Suppressor macrophage treated with lipopolysaccharide for 4 hours (primary cell): ENCODE data around the gene NRIP2.
"Not testable (repeated sequence)": the region's sequence is repeated elsewhere in the genome, so short reads cannot be mapped to it uniquely, and the experiment has no call there.

Source experiments
- DNase-seq: peaks from one replicate; pipeline ENCODE4 v3.0.0-alpha.2; 2020

The NRIP2 gene, protein sequence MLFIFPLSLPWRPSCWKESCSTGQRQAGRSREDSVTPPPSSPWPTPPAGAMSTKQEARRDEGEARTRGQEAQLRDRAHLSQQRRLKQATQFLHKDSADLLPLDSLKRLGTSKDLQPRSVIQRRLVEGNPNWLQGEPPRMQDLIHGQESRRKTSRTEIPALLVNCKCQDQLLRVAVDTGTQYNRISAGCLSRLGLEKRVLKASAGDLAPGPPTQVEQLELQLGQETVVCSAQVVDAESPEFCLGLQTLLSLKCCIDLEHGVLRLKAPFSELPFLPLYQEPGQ

DNA sequence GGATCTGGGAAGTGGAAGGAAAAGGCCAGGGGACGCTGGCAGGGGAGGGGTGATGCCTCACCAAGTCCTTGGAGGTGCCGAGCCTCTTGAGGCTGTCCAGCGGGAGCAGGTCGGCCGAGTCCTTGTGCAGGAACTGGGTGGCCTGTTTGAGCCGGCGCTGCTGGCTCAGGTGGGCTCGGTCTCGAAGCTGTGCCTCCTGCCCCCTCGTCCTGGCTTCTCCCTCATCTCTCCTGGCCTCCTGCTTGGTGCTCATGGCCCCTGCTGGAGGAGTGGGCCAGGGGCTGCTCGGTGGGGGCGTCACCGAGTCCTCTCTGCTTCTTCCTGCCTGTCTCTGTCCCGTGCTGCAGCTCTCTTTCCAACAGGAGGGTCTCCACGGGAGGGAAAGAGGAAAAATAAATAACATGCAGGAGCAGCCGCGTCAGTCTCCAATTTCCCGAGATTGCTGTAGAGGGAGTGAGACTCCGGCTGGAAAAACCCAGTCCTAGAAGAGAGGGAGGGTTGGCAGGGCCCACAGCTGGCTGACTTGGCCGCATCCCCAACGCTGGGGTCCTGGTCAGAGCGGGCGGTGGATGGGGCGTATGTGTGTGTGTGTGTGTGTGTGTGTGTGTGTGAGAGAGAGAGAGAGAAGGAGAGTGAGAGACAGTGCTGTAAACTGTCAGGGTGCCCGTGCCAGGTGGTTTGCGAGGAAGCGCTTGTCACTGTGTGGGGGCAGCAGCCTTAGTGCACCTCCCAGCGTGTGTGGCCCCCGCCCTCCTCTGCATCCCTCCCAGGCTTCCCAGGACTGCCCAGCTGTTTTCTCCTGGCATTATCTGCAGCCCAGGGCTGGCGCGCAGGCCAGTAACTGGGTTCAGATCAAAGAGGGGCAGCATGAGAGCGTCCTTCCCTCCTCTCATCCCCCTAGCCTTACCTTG is at the start of gene NRIP2:
Gene NRIP2 (minus strand): TSS at position 455 of the 911 bp plus-strand sequence. CDS start 52 bp downstream, at position 403.
- no peak for DNase-seq

DNA sequence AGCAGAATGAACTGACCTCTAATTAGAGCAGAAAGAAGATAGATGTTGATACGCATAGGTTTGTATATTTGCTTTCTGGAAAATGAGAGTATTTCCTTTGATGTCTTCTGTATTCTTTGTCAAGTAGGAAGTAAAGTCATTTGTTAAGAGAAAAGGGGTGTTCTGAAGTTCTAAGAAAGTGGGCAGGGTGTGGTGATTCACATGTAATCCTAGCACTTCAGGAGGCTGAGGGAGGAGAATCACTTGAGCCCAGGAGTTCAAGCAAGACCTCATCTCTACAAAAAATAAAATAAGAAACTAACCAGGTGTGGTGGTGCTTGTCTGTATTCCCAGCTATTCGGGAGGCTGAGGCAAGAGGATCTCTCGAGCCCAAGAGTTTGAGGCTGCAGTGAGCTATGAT is 45.0 kb upstream of the NRIP2 start:
- DNase-seq, result no peak

DNA sequence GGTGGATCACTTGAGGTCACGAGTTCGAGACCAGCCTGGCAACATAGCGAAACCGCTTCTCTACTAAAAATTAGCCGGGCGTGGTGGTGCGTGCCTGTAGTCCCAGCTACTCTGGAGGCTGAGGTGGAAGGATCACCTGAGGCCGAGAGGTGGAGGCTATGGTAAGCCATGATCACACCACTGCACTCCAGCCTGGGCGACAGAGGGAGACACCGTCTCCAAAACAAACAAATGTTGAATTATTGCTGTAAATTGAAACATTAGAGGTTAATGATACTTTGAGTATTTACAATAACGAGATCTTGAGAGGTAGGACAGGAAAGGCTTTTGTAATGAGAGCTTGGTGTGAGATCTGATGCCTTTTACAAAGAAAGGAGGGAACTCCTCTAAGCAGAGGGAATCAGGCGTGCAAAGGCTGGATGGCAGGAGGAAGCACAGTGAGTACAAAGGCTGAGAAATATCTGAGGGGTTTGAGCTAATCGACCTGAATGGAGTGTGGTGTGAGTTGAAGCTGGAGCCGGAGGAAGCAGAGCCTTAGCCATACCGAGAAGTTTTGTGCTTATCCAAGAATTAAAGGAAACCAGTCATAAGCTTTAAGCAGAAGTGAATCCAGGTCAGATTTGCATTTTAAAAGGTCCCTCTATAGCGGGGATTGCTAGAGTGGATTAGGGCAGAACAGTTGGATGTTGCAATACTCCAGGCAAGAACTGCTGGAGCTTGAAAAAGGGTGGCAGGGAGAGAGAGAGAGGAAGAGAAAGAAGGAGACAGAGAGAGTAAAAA is 43.3 kb upstream of the NRIP2 start:
- peak; percentile 92 for DNase-seq

DNA sequence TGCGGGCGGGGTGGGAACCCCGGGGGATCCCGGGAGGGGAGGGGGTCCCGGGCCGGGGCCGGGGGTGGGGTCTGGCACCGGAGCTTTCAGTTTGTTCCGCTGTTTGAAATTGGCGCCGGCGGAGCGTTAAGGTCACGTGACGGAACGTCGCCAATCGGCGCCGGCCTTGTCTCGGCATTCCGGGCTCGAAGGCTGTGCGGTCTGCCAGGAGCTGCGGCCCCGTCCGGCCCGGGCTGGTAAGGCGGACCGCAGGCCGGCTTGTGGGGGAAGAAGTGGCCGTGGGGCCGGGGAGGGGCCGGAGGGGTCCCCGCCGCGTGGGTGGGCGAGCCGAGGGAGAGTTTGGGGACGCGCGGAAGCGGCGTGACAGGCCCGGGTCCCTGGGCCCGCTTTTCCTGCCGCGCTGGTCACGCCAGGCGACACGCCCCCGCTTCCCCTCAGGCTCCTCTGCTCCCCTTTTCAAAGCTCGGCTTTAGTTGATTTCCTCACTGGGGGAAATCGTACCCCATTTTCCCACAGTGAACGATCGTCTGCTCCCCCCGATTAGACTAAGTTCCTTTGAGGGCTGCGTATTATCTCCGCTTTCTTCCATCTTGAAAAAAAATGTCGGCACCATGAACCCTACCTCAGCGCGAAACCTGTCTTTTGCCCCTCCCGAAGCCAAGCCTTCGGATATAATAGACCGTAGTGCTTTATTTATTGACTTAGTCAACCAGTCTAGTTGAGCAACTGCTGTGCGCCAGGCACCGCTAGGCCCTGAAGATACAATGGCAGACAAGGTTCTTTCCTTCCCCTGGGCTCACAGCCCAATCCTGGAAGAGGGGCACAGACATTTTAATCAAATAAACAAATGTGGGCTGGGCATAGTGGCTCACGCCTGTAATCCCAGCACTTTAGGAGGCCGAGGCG is 42.5 kb upstream of the NRIP2 start, which contains the start of the genes FOXM1 and RHNO1:
Gene FOXM1 (minus strand): TSS at position 128 of the 906 bp plus-strand sequence. CDS start 2,696 bp downstream, outside the sequence.
Gene RHNO1 (plus strand): TSS at position 177 of the 906 bp plus-strand sequence. CDS start 8,144 bp downstream, outside the sequence.
- DNase-seq, result peak; percentile 93

DNA sequence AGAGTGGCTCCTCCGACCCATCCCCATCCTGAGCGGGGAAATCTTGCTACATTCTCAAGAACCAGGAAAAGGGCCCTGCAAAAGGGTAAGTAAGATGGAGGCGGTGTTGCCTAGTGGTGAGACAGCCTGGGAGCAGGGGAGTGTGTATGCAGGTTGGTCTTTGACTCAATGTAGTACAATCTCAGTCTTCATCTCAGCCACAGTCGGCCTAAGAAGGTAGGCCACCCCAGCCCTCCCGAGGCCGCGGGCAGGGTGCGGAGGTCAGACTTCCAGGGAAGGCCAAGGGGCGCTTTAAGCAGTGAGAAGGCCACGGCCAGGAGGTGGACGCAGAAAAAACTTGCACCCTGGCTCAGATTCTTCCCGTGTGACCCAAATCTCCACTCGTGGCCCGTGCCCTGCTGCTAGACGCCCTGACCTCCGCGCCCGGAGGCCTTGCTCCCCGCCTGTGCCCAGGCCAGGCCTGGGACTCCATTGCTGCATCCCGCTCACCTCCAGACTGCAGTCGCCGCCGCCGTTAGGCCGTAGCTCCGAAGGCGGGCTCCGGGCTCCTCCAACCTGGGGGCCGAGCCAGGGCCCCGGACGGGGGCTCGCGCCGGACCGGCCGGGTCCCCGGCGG is 41.7 kb upstream of the NRIP2 start:
- DNase-seq, result peak; percentile 24

DNA sequence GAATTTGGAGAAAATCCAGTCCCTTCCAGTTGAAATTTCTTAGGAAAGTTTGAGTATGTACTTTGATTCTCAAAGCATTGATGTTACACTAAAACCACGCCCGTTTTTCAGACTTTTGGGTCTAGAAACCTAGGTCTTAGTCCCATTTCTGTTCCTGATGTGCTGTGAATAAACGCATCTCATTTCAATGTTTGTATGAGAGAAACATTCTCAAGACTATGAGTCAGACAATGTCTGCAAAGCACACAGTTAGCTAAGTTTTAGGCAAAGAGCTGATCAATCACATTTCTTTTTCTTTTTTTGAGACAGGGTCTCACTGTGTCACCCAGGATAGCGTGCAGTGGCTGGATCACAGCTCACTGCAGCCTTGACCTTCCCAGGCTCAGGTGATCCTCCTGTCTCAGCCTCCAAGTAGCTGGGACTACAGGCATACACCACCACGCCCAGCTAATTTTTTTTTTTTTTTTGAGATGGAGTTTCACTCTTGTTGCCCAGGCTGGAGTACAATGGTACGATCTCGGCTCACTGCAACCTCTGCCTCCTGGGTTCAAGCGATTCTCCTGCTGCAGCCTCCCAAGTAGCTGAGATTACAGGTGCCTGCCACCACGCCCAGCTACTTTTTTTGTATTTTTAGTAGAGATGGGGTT is 34.3 kb upstream of the NRIP2 start:
- DNase-seq, result not testable (repeated sequence)

DNA sequence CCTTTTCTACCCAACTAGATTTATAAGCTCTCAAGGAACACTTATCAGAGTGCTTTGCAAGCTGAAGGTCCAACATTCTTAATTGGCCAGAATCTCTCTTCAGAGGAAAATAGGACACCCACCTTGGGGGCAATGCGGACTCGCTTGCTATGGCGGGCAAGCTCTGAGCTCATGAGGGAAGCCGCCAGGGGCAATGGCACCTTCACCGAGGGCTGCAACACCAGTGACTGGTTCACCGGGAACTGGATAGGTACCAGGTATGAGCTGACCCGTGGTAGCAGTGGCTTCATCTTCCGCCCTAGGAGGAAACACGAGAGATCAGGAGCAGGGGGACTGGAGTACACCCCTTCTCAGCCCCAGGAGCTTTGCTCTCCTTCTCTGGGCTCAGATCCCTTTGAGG is 29.4 kb upstream of the NRIP2 start:
- DNase-seq, result no peak

DNA sequence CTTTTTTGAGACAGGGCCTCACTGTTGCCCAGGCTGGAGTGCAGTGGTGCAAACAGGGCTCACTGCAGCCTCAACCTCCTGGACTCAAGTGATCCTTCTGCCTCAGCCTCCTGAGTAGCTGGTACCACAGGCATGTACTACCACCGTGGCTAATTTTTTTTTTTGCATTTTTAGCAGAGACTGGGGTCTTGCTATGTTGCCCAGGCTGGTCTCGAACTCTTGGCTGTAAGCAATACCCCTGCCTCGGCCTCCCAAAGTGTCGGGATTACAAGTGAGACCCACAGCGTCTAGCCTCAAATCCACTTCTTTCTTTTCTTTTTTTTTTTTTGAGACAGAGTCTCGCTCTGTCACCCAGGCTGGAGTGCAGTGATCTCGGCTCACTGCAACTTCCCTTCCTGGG is 28.6 kb upstream of the NRIP2 start:
- DNase-seq, result not testable (repeated sequence)

DNA sequence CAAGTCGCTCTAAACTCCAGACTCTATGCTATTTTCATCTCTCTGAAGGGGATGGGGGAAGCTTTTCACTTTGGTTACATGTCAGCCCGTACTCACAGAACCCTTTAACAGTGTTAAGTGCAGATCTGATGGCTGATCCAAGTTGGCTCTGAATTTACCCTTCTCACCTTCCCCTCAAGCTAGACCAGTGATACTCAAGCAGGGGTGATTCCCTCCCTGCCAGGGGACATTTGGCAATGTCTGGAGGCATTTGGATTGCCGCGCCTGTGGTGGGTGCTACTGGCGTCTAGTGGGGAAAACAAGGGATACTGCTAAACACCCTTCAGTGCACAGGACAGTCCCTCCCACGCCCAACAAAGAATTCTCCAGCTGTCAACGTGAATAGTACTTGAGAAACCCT is 28.0 kb upstream of the NRIP2 start:
- no peak for DNase-seq

DNA sequence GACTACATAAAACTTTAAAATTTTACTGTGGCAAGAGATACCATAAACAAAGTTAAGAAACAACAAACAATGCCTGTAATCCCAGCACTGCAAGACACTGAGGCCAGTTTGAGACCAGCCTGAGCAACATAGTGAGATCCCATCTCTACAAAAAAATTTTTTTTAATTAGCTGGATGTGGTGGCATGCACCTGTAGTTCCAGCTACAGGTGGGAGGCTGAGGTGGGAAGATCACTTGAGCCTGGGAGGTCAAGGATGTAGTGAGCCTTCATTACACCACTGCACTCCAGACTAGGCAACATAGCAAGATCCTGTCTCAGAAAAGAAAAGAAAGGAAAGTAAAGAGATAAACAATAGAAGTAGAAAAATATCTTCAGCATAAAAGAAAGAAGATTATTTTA is 25.3 kb upstream of the NRIP2 start:
- no peak for DNase-seq

DNA sequence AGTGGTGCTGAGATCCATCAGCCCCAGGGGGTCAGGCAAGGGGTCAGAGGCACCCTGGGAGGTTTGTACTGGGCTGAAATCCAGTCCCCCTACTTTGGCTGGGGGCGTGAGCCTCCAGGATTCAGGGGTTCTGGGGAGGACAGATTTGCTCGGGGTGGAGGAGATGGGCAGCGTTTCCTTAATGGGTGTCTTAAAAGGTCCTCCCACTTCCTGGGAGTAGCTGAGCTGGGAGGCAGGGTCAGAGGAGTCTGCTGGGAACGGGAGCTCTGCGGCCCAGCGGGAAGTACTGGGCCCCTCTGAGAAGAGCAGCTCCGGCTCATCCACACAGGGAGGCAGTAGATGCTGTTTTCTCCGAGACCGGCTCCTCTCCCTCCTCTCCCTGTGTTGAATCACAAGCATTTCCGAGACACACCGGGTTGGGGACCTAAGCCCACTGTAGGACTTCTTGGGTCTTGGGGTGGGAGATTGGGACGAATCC is 24.1 kb upstream of the NRIP2 start:
- DNase-seq, result no peak

DNA sequence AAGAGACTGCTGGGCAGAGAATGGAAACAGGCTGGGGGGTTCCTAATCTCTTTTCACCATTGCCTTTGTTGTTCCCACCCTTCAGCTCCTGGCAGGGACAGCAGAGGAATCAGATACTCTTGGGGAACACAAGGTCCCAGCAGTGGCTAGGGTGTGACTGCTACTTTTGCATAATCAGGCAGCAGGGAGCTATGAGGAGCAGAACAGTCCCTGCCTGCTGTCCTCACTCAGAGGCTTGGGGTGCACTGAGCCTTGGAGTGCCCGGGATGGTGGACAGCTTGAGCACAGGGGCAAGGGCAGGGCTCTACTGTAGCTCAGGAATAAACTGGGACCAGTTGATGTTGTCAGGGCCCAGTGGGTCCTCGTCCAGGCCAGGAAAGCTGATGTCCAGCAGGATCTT is 23.5 kb upstream of the NRIP2 start:
- no peak for DNase-seq

DNA sequence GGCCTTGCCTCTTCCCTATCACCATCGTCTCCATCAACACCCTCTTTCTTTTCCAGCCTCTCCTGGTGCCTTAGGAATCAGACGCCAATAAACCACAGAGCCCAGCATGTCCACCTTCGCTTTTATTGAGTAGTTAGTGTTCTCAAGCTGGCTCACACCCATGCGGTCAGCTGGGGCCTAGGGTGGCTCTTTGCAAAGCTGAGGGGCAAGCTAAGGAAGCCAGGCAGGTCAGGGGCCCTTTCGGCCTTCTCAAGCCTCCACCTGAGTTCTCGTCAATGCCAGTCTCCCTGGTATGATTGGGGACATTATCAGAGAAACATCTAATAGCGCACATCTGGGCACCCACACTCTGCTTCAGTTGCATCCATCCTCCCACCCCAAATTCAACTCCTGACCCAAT is 22.7 kb upstream of the NRIP2 start:
- DNase-seq, result no peak

DNA sequence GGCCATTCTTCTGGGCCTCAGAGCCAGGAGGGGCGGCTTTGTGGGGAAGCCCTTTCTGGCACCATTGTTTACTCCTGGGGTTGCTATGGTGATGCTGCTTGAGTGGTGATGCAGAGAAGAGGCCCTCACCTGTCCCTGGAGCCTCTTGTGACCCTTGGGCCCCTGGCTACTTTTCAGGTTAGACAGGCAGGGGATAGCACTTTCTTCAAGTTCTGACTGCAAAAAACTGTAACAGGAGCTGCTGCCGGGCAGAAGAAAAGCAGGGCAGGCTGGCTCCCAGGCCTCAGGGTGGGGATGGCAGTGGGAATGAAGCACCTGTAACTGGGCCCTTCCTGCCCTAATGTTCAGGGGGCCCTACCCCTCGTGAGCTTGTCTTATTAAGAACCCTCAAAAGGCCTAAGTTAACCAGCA is 22.2 kb upstream of the NRIP2 start, which contains the start of gene TEX52:
Gene TEX52 (minus strand): TSS at position 19 of the 411 bp plus-strand sequence. CDS start 13 bp downstream, at position 6.
- no peak for DNase-seq

DNA sequence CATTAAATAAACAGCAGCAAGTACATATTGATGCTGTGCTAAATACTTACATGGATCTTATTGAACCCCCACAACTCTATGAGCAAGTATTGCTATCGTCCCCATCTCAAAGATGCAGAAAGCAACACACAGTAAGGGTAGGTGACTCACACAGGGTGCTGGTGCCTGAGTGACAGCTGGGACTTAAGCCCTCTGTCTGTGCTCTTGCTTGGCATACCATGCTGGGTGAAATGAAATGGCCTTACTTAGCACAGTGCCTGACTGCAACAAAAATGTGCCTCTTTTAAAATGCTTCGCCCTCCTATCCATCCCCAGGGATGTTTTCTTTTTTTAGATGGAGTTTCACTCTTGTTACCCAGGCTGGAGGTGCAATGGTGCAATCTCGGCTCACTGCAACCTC is 21.2 kb upstream of the NRIP2 start:
- DNase-seq, result no peak

DNA sequence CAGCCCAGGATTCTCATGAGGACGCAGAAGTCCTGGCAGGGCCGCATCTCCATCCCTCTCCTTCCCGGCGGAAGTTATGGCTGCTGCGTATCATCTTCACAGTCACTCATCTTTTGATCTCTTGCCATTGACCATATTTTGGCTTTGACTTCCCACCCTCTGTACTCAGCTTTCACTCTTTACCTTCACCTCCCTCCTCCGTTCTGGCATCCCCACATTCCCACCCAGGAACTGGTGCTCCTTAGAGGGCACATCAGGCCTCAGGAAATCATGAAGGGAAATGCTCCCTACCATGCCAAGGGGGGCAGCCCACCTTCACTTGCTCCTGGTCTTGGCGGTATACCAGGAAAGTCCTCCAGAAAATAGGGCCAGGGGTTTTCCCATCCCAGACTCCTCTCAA is 20.7 kb upstream of the NRIP2 start:
- DNase-seq, result no peak

DNA sequence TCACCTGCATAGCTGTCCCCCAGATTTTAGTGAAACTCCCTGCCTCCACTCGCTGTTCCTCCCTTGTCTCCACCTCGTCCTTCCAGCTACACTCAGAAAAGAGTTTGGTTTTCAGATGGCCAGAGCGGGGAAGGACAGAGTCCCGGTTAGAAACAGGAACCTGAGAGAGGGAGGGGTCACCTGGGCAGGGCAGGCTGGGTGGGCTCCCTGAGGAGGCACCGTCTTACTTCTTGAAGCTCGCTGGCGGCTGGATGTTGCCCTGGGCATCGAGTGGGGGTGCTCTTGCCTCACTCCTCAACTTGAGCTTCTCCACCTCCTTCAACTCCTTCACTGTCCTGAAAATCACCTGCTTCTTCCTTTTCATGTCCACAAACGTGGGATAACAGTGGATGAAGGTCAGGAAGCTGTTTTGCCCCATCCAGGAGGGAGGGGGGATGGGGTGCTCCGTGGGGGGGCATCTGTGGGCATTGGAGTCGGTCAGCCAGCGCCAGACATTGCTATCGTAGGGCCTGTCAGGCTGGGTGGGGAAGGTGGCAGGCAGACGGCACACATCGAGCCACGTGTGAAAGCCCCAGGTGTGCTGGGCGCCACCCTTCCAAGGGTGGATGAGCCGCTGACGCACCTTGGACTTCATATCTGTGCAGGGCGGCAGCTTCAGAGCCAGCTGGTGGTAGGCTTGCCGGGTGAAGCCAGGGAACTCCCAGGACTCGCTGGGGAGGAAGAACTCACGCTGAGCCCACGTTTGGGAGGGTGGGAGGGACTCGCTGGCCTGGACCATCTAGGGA is 20.0 kb upstream of the NRIP2 start:
- no peak for DNase-seq

DNA sequence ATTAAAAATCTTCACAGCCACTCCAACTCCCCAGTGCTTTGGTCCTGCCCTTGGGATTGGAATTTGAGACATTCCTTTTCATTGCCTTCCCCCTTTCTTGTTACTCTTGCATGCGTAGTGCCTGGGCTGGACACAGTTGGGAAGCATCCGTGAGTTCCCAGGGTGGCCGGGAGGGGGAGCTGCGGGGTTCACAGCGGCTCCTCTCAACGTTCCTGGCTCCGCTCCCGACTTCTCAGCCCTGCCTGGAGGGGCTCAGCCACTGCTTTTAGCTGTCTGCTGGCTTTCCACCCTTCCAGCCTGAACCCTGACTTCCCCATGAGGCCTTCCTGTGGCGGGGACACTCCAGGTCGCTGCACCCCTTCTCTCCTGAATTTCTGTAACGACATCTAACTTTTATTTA is 18.8 kb upstream of the NRIP2 start:
- peak; percentile 73 for DNase-seq

DNA sequence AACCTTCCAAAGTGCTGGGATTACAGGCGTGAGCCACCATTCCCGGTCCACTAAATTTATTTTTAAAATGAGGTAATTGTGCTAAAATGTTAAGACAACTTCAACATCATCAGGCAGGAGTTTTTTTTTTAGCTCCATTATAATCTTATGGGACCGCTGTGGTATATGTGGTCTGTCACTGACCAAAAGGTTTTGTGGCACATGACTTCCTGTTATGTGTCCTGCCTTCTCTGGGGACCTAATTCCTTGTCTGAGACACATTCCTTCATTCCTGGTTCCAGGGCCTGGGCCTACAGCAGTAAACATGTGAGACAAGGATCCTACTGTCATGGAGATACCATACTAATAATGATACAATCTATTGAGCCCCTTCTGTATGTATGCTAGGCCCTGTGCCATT is 17.1 kb upstream of the NRIP2 start:
- no peak for DNase-seq

DNA sequence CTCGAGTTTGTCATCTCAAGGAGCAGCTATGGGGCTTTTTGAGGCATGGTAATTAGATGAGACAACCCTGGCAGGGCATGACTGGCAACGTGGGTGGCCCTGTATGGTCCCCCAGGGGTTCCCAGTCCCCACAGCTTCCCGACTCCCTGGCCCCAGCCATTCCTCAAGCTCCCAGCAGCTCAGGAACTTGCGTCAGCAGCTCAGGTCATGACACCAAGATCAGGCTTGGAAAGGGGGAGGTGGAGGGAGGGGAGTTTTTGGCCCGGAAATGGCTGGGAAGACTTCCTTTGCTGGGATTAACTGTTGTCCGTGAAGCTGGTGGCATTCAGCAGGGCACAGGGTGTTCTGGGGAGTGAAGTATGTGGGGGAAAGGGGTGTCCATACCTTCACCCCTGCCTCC is 10.4 kb upstream of the NRIP2 start:
- no peak for DNase-seq
